Parathyroid adenoma (tissue), 2 donors: ENCODE results near the gene CLDN15.

ENCODE experiments used
- H2AFZ ChIP-seq: fragments of 300-600 bp; sonication (generic); one replicate; pipeline ENCODE4 v1.7.0; 2017; ENCODE audit warnings: antibody characterized with exemption, mild to moderate bottlenecking
- H3K27ac ChIP-seq: fragments of 300-600 bp; sonication (generic); one replicate; pipeline ENCODE4 v1.7.0; 2017
- H3K27me3 ChIP-seq: fragments of 300-600 bp; sonication (generic); one replicate; pipeline ENCODE4 v1.7.0; 2017; ENCODE audit warnings: low read length; ENCODE audit not compliant: control insufficient read depth, insufficient read depth
- H3K36me3 ChIP-seq: fragments of 300-600 bp; sonication (generic); one replicate; pipeline ENCODE4 v1.7.0; 2017; ENCODE audit warnings: low read length; ENCODE audit not compliant: control insufficient read depth, insufficient read depth
- H3K4me1 ChIP-seq: fragments of 300-600 bp; sonication (generic); one replicate; pipeline ENCODE4 v1.7.0; 2017; ENCODE audit warnings: control low read depth
- H3K4me2 ChIP-seq: fragments of 300-600 bp; sonication (generic); one replicate; pipeline ENCODE4 v1.7.0; 2017; ENCODE audit warnings: low read length
- H3K4me3 ChIP-seq: fragments of 300-600 bp; sonication (generic); one replicate; pipeline ENCODE4 v1.7.0; 2017; ENCODE audit warnings: low read depth, low read length
- H3K79me2 ChIP-seq: fragments of 300-600 bp; sonication (generic); one replicate; pipeline ENCODE4 v1.7.0; 2017; ENCODE audit warnings: control low read depth
- H3K9ac ChIP-seq: fragments of 300-600 bp; sonication (generic); one replicate; pipeline ENCODE4 v1.7.0; 2017; ENCODE audit warnings: mild to moderate bottlenecking
- H3K9me3 ChIP-seq: fragments of 300-600 bp; sonication (generic); one replicate; pipeline ENCODE4 v1.7.0; 2017; ENCODE audit warnings: low read length; ENCODE audit not compliant: control insufficient read depth
- CTCF ChIP-seq: fragments of 300-600 bp; sonication (generic); IDR thresholded peaks from one replicate; pipeline ENCODE4 v1.7.0; 2017; ENCODE audit warnings: antibody characterized with exemption, mild to moderate bottlenecking
- donor health status: primary hyperparathyroidism.

The CLDN15 gene

GRCh38 chr7:101198476-101198875 is 39.1 kb downstream of the CLDN15 start:
- no peaks in the 10 kb centered on the region for H3K9me3 ChIP-seq
- no peak overlapping the region for H3K4me3 ChIP-seq
- H3K27ac ChIP-seq: no peak overlapping the region
- no peak overlapping the region for H3K9ac ChIP-seq
- H3K36me3 ChIP-seq: no peaks in the 10 kb centered on the region
- no peaks in the 10 kb centered on the region for H3K27me3 ChIP-seq
- no peaks in the 10 kb centered on the region for H3K79me2 ChIP-seq
- no peak for TF ChIP-seq CTCF
- H2AFZ ChIP-seq: no peak overlapping the region
- no peaks in the 10 kb centered on the region for H3K4me1 ChIP-seq
- no peak overlapping the region for H3K4me2 ChIP-seq

- Histone ChIP-seq H3K4me3 (no peak overlapping the region), H3K27me3 (no peaks in the 10 kb centered on the region)
- no peak for TF ChIP-seq CTCF
Measured at GRCh38 chr7:101197991-101198390, 39.6 kb downstream of the CLDN15 start.

GRCh38 chr7:101195884-101196283 is 41.7 kb downstream of the CLDN15 start:
- no peak for TF ChIP-seq CTCF
- Histone ChIP-seq H3K4me2 (no peak overlapping the region), H3K27me3 (no peaks in the 10 kb centered on the region)

More at GRCh38 chr7:101197991-101198390, 39.6 kb downstream of the CLDN15 start:
- Histone ChIP-seq H3K36me3 (no peaks in the 10 kb centered on the region), H2AFZ (no peak overlapping the region), H3K9ac (no peak overlapping the region), H3K9me3 (no peaks in the 10 kb centered on the region), H3K27ac (no peak overlapping the region), H3K79me2 (no peaks in the 10 kb centered on the region), H3K4me1 (no peaks in the 10 kb centered on the region), H3K4me2 (no peak overlapping the region)

GRCh38 chr7:101189109-101189508 is 48.5 kb downstream of the CLDN15 start:
- Histone ChIP-seq H3K27me3 (no peaks in the 10 kb centered on the region), H3K4me3 (no peak overlapping the region), H3K79me2 (no peaks in the 10 kb centered on the region), H3K9ac (no peak overlapping the region), H2AFZ (no peak overlapping the region), H3K9me3 (no peaks in the 10 kb centered on the region), H3K4me2 (no peak overlapping the region), H3K36me3 (no peaks in the 10 kb centered on the region), H3K27ac (no peak overlapping the region), H3K4me1 (no peaks in the 10 kb centered on the region)
- no peak for TF ChIP-seq CTCF

More at GRCh38 chr7:101195884-101196283, 41.7 kb downstream of the CLDN15 start:
- Histone ChIP-seq H3K4me1 (no peaks in the 10 kb centered on the region), H3K9ac (no peak overlapping the region), H3K4me3 (no peak overlapping the region), H3K27ac (no peak overlapping the region), H3K9me3 (no peaks in the 10 kb centered on the region), H2AFZ (no peak overlapping the region), H3K36me3 (no peaks in the 10 kb centered on the region), H3K79me2 (no peaks in the 10 kb centered on the region)

GRCh38 chr7:101186844-101187428 is 50.7 kb downstream of the CLDN15 start:
- Histone ChIP-seq H3K9ac (no peak overlapping the region), H3K27me3 (no peaks in the 10 kb centered on the region), H3K4me3 (no peak overlapping the region), H3K79me2 (no peaks in the 10 kb centered on the region), H3K4me1 (no peaks in the 10 kb centered on the region), H3K36me3 (no peaks in the 10 kb centered on the region), H2AFZ (no peak overlapping the region), H3K9me3 (no peaks in the 10 kb centered on the region), H3K27ac (no peak overlapping the region), H3K4me2 (no peak overlapping the region)
- TF ChIP-seq CTCF: no peak
